Renal pelvis (tissue), 4 donors: ENCODE data around the gene ZNF614. TPM values are rescaled to one million over a fixed set of nuclear protein-coding genes. Genes with fewer than 3 reads are reported as not detected.
"Not testable (repeated sequence)": the region's sequence is repeated elsewhere in the genome, so short reads cannot be mapped to it uniquely, and the experiment has no call there.

Experiments
- DNase-seq: peaks from one replicate; pipeline ENCODE4 v3.0.0-alpha.2; 2013
- polyA plus RNA-seq, 3 donors: library from polyadenylated mRNA; unstranded; fragments of 120-200 nt; gene quantifications; one replicate each; pipeline ENCODE4 v1.2.1, GENCODE V29; 2013; ENCODE audit not compliant: insufficient read length in 3 of 3

ZNF614 gene
- polyA plus RNA-seq, 3 donors = 15.9 to 19.0 (median 17.6) TPM

- peak; percentile 93 for DNase-seq
These were observed 20.2 kb downstream of the ZNF614 start, which contains the start of gene ZNF615 for GRCh38 chr19:52007806-52008557. ZNF615 (minus strand) TSS chr19:52008211; CDS start chr19:52003711, 4,500 bp downstream.

- peak; percentile 29 for DNase-seq
These were observed 20.8 kb downstream of the ZNF614 start for GRCh38 chr19:52007451-52007805.

GRCh38 chr19:51994048-51994644, 34.0 kb downstream of the ZNF614 start:
- no peak for DNase-seq

GRCh38 chr19:51993422-51993821, 34.8 kb downstream of the ZNF614 start:
- DNase-seq = no peak

GRCh38 chr19:51986309-51987291, 41.6 kb downstream of the ZNF614 start, which contains the start of gene ZNF350:
ZNF350 (minus strand) TSS chr19:51986840; CDS start chr19:51974360, 12,480 bp downstream.
- DNase-seq = peak; percentile 97

- no peak for DNase-seq
These were observed 44.8 kb downstream of the ZNF614 start for GRCh38 chr19:51983361-51983760.

- not testable (repeated sequence) for DNase-seq
These were observed 47.3 kb downstream of the ZNF614 start for GRCh38 chr19:51980926-51981325.

- no peak for DNase-seq
These were observed 48.0 kb downstream of the ZNF614 start for GRCh38 chr19:51980116-51980736.

GRCh38 chr19:51978882-51979281, 49.3 kb downstream of the ZNF614 start:
- no peak for DNase-seq

GRCh38 chr19:51977346-51977745, 50.8 kb downstream of the ZNF614 start:
- no peak for DNase-seq

GRCh38 chr19:51976852-51977251, 51.3 kb downstream of the ZNF614 start:
- DNase-seq = no peak

GRCh38 chr19:51975787-51976186, 52.4 kb downstream of the ZNF614 start:
- not testable (repeated sequence) for DNase-seq

GRCh38 chr19:51971624-51972023, 56.6 kb downstream of the ZNF614 start:
- no peak for DNase-seq

GRCh38 chr19:51970718-51971117, 57.5 kb downstream of the ZNF614 start:
- no peak for DNase-seq

GRCh38 chr19:51965583-51965982, 62.6 kb downstream of the ZNF614 start:
- no peak for DNase-seq

Other genes with a start within 250 kb of the ZNF614 start
- gene FPR3, start 233.2 kb downstream of the ZNF614 start, polyA plus RNA-seq = under 1 TPM; 0.21 to 0.46 (median 0.23) TPM
- 10 to 100 TPM; 40.9 to 59.4 (median 43.7) TPM for gene ZNF577, start 140.4 kb downstream of the ZNF614 start, polyA plus RNA-seq
- 10 to 100 TPM; 27.0 to 30.1 (median 29.8) TPM for gene ZNF649, start 123.4 kb downstream of the ZNF614 start, polyA plus RNA-seq
- 10 to 100 TPM; 12.7 to 15.1 (median 13.7) TPM for gene ZNF613, start 100.9 kb downstream of the ZNF614 start, polyA plus RNA-seq
- gene ZNF350, start 41.5 kb downstream of the ZNF614 start, polyA plus RNA-seq = 10 to 100 TPM; 17.4 to 23.1 (median 18.4) TPM
- gene ZNF615, start 20.2 kb downstream of the ZNF614 start, polyA plus RNA-seq = 10 to 100 TPM; 15.5 to 21.5 (median 18.3) TPM
- 10 to 100 TPM; 20.0 to 27.8 (median 24.1) TPM for gene ZNF432, start 20.5 kb upstream of the ZNF614 start, polyA plus RNA-seq
- gene ZNF841, start 67.4 kb upstream of the ZNF614 start, polyA plus RNA-seq = 10 to 100 TPM; 14.0 to 27.7 (median 23.6) TPM
- 10 to 100 TPM; 18.0 to 19.9 (median 18.4) TPM for gene ZNF616, start 111.6 kb upstream of the ZNF614 start, polyA plus RNA-seq
- gene ZNF836, start 143.2 kb upstream of the ZNF614 start, polyA plus RNA-seq = 10 to 100 TPM; 14.0 to 20.1 (median 18.9) TPM
- gene PPP2R1A, start 161.7 kb upstream of the ZNF614 start, polyA plus RNA-seq = 100 to 1,000 TPM; 435 to 499 (median 492) TPM
- 10 to 100 TPM; 16.9 to 23.5 (median 18.7) TPM for gene ZNF766, start 241.2 kb upstream of the ZNF614 start, polyA plus RNA-seq